ENCODE data around the gene ICA1.

DNA sequence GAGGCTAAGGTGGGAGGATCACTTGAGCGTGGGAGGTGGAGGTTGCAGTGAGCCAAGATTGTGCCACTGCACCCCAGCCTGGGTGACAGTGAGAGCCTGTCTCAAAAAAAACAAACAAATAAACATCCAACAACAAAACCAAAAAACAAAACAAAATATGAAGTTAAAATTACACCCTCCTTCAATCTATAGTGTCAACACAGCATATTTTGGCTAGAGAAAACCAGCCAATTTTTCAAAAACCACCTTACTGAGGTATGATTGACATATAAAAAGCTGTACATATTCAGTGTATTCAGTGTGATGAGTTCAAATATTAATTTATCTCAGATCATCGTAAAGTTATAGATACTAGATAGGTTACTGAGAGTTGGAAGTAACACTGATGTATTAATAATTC, 102.4 kb downstream of the ICA1 start:
- TF ChIP-seq, protein P1, sequence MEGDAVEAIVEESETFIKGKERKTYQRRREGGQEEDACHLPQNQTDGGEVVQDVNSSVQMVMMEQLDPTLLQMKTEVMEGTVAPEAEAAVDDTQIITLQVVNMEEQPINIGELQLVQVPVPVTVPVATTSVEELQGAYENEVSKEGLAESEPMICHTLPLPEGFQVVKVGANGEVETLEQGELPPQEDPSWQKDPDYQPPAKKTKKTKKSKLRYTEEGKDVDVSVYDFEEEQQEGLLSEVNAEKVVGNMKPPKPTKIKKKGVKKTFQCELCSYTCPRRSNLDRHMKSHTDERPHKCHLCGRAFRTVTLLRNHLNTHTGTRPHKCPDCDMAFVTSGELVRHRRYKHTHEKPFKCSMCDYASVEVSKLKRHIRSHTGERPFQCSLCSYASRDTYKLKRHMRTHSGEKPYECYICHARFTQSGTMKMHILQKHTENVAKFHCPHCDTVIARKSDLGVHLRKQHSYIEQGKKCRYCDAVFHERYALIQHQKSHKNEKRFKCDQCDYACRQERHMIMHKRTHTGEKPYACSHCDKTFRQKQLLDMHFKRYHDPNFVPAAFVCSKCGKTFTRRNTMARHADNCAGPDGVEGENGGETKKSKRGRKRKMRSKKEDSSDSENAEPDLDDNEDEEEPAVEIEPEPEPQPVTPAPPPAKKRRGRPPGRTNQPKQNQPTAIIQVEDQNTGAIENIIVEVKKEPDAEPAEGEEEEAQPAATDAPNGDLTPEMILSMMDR (IDR thresholded peaks at IDR 0.05): no peak
- TF ChIP-seq POLR2AphosphoS2 (conservative IDR thresholded peaks at IDR 0.05; ENCODE audit: low read length): no peak
- TF ChIP-seq SMC3 (IDR thresholded peaks at IDR 0.05): no peak
